Measurements from ENCODE around the gene R3HDM1.

DNA sequence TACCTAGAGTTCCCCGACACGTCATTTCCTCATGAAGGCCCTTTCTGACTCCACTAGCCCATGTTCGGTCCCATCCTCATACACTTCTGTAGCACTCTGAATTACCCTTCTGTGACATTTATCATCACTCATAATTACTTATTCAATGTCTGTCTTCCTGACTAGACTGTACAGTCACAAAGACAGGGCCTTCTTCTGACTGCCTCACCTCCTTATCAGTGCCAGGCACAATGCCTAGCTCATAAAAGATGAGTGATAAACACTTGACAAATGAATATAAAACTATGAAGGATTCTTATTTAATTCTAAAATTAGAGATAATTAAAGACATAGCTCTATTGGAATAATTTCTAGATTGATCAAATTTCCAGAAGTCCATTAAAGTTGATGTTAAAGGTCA is 208.9 kb downstream of the R3HDM1 start:
- TF ChIP-seq, protein P1, sequence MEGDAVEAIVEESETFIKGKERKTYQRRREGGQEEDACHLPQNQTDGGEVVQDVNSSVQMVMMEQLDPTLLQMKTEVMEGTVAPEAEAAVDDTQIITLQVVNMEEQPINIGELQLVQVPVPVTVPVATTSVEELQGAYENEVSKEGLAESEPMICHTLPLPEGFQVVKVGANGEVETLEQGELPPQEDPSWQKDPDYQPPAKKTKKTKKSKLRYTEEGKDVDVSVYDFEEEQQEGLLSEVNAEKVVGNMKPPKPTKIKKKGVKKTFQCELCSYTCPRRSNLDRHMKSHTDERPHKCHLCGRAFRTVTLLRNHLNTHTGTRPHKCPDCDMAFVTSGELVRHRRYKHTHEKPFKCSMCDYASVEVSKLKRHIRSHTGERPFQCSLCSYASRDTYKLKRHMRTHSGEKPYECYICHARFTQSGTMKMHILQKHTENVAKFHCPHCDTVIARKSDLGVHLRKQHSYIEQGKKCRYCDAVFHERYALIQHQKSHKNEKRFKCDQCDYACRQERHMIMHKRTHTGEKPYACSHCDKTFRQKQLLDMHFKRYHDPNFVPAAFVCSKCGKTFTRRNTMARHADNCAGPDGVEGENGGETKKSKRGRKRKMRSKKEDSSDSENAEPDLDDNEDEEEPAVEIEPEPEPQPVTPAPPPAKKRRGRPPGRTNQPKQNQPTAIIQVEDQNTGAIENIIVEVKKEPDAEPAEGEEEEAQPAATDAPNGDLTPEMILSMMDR (IDR thresholded peaks at IDR 0.05) = no peak
- TF ChIP-seq POLR2A (IDR thresholded peaks at IDR 0.05) = no peak

All from heart left ventricle (tissue), 13 donors.